Activated T-cell treated with anti-CD3 and anti-CD28 coated beads for 24 hours (primary cell): ENCODE measurements around the gene NEURL1.
"Not testable (repeated sequence)": the region's sequence is repeated elsewhere in the genome, so short reads cannot be mapped to it uniquely, and the experiment has no call there.

ENCODE experiments used
- DNase-seq: peaks from one replicate; pipeline ENCODE4 v3.0.0-alpha.2; 2020; ENCODE audit warnings: low read depth

The NEURL1 gene

GRCh38 chr10:103514244-103514643 lies 20.7 kb downstream of the NEURL1 start:
- no peak for DNase-seq

GRCh38 chr10:103517234-103518085 lies 24.0 kb downstream of the NEURL1 start:
- DNase-seq = no peak

GRCh38 chr10:103519798-103520197 lies 26.3 kb downstream of the NEURL1 start:
- DNase-seq = no peak

- not testable (repeated sequence) for DNase-seq
Measured at GRCh38 chr10:103522006-103522405, 28.5 kb downstream of the NEURL1 start.

GRCh38 chr10:103523683-103524082 lies 30.2 kb downstream of the NEURL1 start:
- no peak for DNase-seq

GRCh38 chr10:103525901-103526300 lies 32.4 kb downstream of the NEURL1 start:
- DNase-seq = no peak

GRCh38 chr10:103527476-103527875 lies 34.0 kb downstream of the NEURL1 start:
- DNase-seq = not testable (repeated sequence)

GRCh38 chr10:103528549-103528948 lies 35.0 kb downstream of the NEURL1 start:
- DNase-seq = no peak

GRCh38 chr10:103529539-103529938 lies 36.0 kb downstream of the NEURL1 start:
- DNase-seq = no peak

GRCh38 chr10:103533827-103534226 lies 40.3 kb downstream of the NEURL1 start:
- DNase-seq = no peak

- DNase-seq = no peak
Measured at GRCh38 chr10:103534621-103535498, 41.4 kb downstream of the NEURL1 start.

GRCh38 chr10:103535595-103535994 lies 42.1 kb downstream of the NEURL1 start:
- DNase-seq = no peak

- DNase-seq = no peak
Measured at GRCh38 chr10:103539751-103540150, 46.2 kb downstream of the NEURL1 start.

- DNase-seq = no peak
Measured at GRCh38 chr10:103540722-103541121, 47.2 kb downstream of the NEURL1 start.

GRCh38 chr10:103541616-103542015 lies 48.1 kb downstream of the NEURL1 start:
- no peak for DNase-seq

- DNase-seq = no peak
Measured at GRCh38 chr10:103542764-103543616, 49.5 kb downstream of the NEURL1 start.

GRCh38 chr10:103543617-103544525 lies 50.4 kb downstream of the NEURL1 start:
- no peak for DNase-seq

- DNase-seq = no peak
Measured at GRCh38 chr10:103544657-103545310, 51.3 kb downstream of the NEURL1 start.

GRCh38 chr10:103545366-103545765 lies 51.9 kb downstream of the NEURL1 start:
- no peak for DNase-seq

GRCh38 chr10:103545771-103546281 lies 52.3 kb downstream of the NEURL1 start:
- no peak for DNase-seq
